ENCODE results near the gene AMFR. TPM values are rescaled to one million over a fixed set of nuclear protein-coding genes. Genes with fewer than 3 reads are reported as not detected.

AMFR gene
- total and polyA plus RNA-seq, 2 of the 13 experiments (the other 11 are each of a cell fraction or from before 2014, with no cell fraction given): 52.9 to 108 TPM

GRCh38 chr16:56421976-56422669 lies 3.2 kb downstream of the AMFR start (continued):
- TF ChIP-seq AHDC1 (CRISPR knock-in tag; IDR thresholded peaks at IDR 0.05; ENCODE audit: borderline replicate concordance) (0 out of 2 replicates have a peak, but pooled peaks have one; percentile 19), ZNF660 (CRISPR knock-in tag; IDR thresholded peaks at IDR 0.05; ENCODE audit: borderline replicate concordance, low read depth) (no peak), SOX13 (IDR thresholded peaks at IDR 0.05) (no peak), SOX13 (CRISPR knock-in tag; conservative IDR thresholded peaks at IDR 0.05 in 1 of 2, IDR thresholded peaks at IDR 0.05 in 1 of 2) (peak in 1 of 2 experiments; percentile 21; a peak in 1 of 4 replicates), ETS1 (CRISPR knock-in tag; IDR thresholded peaks at IDR 0.05) (no peak), ZNF800 (CRISPR knock-in tag; IDR thresholded peaks at IDR 0.05) (no peak), THRA (CRISPR knock-in tag; IDR thresholded peaks at IDR 0.05; ENCODE audit: borderline replicate concordance) (peak; percentile 77; the same call in 1 of the 2 replicates), ZKSCAN8 (CRISPR knock-in tag; IDR thresholded peaks at IDR 0.05; ENCODE audit: borderline replicate concordance) (no peak), ZNF597 (CRISPR knock-in tag; IDR thresholded peaks at IDR 0.05) (no peak)
